SK-N-MC (cell line): ENCODE measurements around the gene TRIM9.

ENCODE experiments used
- EZH2 ChIP-seq: fragments of 200-600 bp; sonication (generic); IDR thresholded peaks from one replicate; pipeline ENCODE4 v1.6.1; 2017; ENCODE audit warnings: antibody characterized with exemption
- FOXP2 ChIP-seq: optimal IDR thresholded peaks from 2 replicates; pipeline ENCODE3; 2011; ENCODE audit warnings: mild to moderate bottlenecking, moderate library complexity; ENCODE audit not compliant: insufficient read depth; ENCODE audit errors: extremely low read length, control extremely low read depth
- POLR2AphosphoS5 ChIP-seq: IDR thresholded peaks from 2 replicates; pipeline ENCODE4 v1.6.1; 2012; ENCODE audit warnings: mild to moderate bottlenecking, low read depth, low read length, borderline replicate concordance

DNA sequence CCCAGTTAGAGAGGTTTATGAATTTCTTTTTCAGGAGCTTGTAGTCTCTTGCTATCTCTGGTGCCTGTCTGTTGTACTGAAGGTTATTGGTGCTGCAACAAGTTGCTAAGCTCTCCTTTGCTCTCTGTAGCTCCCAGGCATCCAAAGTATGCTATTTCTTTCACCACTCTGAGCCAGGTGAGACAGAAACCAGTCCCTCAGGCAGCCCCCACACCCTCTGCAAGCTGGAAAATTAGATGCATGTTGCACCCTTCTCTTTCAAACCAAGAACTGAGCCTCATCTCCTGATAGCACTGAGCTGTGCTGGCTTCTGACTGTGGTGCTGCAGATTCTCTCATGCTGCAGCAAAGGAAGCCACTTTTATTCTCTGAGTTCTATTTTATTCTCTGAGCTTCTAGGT is 9.6 kb upstream of the TRIM9 start:
- TF ChIP-seq POLR2AphosphoS5 (no peak), EZH2 (no peak), FOXP2 (no peak)
